GM06990 (cell line): ENCODE results near the gene DRAXIN.

ENCODE experiments used
- DNase-seq: peaks from one replicate; pipeline ENCODE4 v3.0.0-alpha.2; 2011; ENCODE audit not compliant: insufficient read length; ENCODE audit errors: extremely low read depth
- H3K27me3 ChIP-seq: replicated peaks from 2 replicates; pipeline ENCODE4 v1.6.0; 2011; ENCODE audit warnings: low read length; ENCODE audit not compliant: control insufficient read depth, insufficient read depth
- H3K36me3 ChIP-seq: 2 replicates; pipeline ENCODE4 v1.5.1; 2011; ENCODE audit warnings: low read length; ENCODE audit not compliant: control insufficient read depth, insufficient read depth
- H3K4me3 ChIP-seq: replicated peaks from 2 replicates; pipeline ENCODE4 v1.5.1; 2011; ENCODE audit warnings: low read depth, mild to moderate bottlenecking, control low read depth, low read length
- CTCF ChIP-seq: IDR thresholded peaks from 2 replicates; pipeline ENCODE4 v1.5.1; 2011; ENCODE audit warnings: low read length, control low read depth, mild to moderate bottlenecking, inconsistent platforms; ENCODE audit not compliant: insufficient read depth, poor library complexity, severe bottlenecking

DRAXIN gene

DNA sequence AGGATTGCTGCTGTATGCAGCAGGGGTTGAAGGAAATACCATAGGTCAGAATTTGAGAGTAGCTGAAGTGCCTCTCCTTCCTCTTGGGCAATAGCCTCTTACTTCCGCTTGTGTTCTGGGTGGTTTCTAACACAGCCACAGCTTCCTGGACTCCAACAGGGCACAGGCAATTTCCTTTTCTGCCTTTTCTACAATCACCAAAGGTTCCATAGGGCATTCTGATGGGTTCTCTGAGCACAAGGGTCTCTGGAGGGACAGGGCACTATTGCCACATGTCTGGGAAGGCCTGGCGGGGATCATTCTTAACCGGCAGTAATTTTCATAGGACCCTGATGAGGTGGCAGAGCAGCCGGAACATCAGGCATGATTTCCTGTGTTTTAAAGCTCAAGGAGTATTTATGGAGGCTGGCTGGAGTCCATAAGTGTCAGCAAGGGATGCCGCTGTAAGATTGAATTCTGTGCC is 39.0 kb downstream of the DRAXIN start:
- H3K36me3 ChIP-seq: no peaks in the 10 kb centered on the region
- no peak for TF ChIP-seq CTCF
- no peak overlapping the region for H3K4me3 ChIP-seq
- H3K27me3 ChIP-seq: no peaks in the 10 kb centered on the region
- DNase-seq: no peak

GRCh38 chr1:11731691-11732283 is 40.3 kb downstream of the DRAXIN start:
- Histone ChIP-seq H3K36me3 (no peaks in the 10 kb centered on the region), H3K4me3 (no peak overlapping the region), H3K27me3 (no peaks in the 10 kb centered on the region)
- DNase-seq: no peak
- no peak for TF ChIP-seq CTCF

DNA sequence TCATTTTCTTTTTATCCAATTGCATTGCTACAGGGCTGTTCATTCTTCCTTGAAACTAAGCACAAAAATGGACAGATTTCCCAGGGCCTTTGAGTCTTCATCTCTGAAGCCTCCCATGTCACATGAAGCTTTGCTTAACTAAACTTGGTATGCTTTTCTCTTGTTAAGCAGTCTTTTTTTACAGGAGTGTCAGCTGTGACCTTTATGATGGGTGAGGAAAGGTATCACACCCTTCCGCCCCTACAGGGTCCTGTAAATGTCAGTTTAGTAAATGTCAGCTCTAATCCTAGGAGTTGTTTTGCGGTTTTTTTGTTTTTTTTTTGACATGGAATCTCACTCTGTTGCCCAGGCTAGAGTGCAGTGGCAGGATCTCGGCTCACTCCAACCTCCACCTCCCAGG is 41.8 kb downstream of the DRAXIN start:
- Histone ChIP-seq H3K4me3 (no peak overlapping the region), H3K27me3 (no peaks in the 10 kb centered on the region), H3K36me3 (no peaks in the 10 kb centered on the region)
- no peak for DNase-seq
- TF ChIP-seq CTCF: no peak

DNA sequence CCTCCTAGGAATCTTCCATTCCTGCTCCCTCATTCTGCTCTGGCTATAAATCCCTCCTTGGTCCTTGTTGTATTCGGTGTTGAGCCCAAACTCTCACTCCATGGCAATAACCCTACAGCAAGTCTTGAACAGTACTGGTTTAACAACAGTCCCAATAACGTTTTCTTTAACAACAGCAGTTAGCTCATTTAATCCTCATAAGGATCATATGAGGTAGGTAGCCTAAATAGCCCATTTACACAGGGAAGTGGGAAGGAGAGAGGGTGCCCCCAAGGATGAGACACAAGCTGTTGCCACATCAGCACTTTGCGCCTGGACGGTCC is 44.0 kb downstream of the DRAXIN start:
- Histone ChIP-seq H3K4me3 (peak overlapping the region; percentile 95), H3K27me3 (no peaks in the 10 kb centered on the region), H3K36me3 (no peaks in the 10 kb centered on the region)
- no peak for DNase-seq
- TF ChIP-seq CTCF: no peak

- no peaks in the 10 kb centered on the region for H3K27me3 ChIP-seq
- DNase-seq: peak; percentile 89
These were observed 44.6 kb downstream of the DRAXIN start, which contains the start of gene AGTRAP for GRCh38 chr1:11735854-11736745. Gene AGTRAP (plus strand): TSS chr1:11736136. CDS start chr1:11736209, 73 bp downstream.

More at GRCh38 chr1:11735854-11736745, 44.6 kb downstream of the DRAXIN start, which contains the start of gene AGTRAP:
- TF ChIP-seq CTCF: peak; percentile 12
- H3K4me3 ChIP-seq: peak within 1 kb of the TSS; percentile 95
- no peaks in the 10 kb centered on the region for H3K36me3 ChIP-seq
